Fibroblast of skin of abdomen (primary cell): ENCODE results near the gene CDK10. TPM values are rescaled to one million over a fixed set of nuclear protein-coding genes. Genes with fewer than 3 reads are reported as not detected.
"Not testable (repeated sequence)": the region's sequence is repeated elsewhere in the genome, so short reads cannot be mapped to it uniquely, and the experiment has no call there.

Experiments
- DNase-seq: peaks from one replicate; pipeline ENCODE4 v3.0.0-alpha.2; 2013
- polyA plus RNA-seq, 2 experiments: library from polyadenylated mRNA; unstranded; fragments of 120-200 nt; gene quantifications; one replicate each; pipeline ENCODE4 v1.2.1, GENCODE V29; 2013; ENCODE audit not compliant: insufficient read length in 2 of 2

Gene CDK10, protein sequence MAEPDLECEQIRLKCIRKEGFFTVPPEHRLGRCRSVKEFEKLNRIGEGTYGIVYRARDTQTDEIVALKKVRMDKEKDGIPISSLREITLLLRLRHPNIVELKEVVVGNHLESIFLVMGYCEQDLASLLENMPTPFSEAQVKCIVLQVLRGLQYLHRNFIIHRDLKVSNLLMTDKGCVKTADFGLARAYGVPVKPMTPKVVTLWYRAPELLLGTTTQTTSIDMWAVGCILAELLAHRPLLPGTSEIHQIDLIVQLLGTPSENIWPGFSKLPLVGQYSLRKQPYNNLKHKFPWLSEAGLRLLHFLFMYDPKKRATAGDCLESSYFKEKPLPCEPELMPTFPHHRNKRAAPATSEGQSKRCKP
- 40.4 TPM for polyA plus RNA-seq (2013, experiment 1 of 2; ENCODE audit: insufficient read length)
- 43.8 TPM for polyA plus RNA-seq (2013, experiment 2 of 2; ENCODE audit: insufficient read length)

DNA sequence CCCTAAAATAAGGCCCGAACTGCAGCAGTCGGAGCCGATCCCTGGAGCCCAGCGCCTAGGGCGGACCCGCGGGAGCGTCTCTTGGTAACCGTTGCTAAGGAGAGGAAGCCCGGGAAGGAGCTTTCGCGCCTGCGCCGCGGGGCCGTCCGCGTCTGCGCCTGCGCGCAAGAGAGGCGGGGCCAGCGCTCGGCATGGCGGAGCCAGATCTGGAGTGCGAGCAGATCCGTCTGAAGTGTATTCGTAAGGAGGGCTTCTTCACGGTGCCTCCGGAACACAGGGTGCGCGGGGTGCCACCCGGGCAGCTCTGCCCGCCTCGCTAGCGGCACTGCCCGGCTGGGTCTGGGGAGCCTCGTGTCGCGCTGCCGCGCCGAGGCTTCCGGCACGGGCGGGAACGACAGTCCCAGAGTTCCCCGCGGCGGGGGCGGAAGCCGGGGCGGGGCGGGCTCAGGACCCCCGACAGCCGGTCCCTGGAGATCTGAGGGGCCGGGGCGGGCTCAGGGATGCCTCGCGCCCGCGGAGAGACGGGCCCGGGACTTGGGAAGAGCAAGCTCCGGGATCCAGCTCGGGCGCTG lies at the start of gene CDK10:
Gene CDK10, plus strand, starts transcription at position 170 of the 572 bp plus-strand sequence. Its CDS starts 22 bp downstream, at position 192.
- DNase-seq: peak; percentile 85

DNA sequence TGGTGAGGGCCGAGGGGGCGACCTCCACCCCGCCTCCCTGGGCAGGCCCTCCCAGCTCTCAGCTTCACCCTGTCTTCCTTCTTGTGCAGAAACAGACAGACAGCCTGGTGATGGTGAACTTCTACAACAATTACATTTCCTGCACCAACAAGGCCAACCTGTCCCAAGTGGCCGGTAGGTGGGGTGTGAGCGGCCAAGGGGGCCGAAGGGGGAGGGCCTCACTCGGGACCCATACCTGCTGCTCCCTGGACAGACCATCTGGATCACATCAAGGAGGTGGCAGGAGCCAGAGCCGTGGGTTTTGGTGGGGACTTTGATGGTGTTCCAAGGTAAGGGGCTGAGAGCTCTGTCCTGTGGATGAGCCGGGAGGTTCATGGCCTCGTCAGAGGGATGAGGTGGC lies 49.1 kb upstream of the CDK10 start:
- no peak for DNase-seq

DNA sequence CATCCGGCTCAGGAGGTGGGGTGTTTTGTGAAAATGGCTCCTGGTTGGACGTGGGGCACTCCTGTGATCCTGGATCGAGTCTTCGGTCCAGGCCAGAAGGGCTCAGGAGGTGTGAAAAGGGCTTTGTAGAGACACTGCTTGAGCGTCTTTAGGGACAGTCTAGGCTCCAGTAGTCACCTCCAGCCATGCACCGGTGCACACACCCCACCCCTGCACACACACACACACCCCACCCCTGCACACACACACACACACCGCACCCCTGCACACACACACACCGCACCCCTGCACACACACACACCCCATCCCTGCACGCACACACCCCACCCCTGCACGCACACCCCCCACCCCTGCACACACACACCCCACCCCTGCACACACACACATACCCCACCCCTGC lies 48.0 kb upstream of the CDK10 start:
- no peak for DNase-seq

GRCh38 chr16:89639385-89639784 lies 47.1 kb upstream of the CDK10 start:
- DNase-seq: no peak

DNA sequence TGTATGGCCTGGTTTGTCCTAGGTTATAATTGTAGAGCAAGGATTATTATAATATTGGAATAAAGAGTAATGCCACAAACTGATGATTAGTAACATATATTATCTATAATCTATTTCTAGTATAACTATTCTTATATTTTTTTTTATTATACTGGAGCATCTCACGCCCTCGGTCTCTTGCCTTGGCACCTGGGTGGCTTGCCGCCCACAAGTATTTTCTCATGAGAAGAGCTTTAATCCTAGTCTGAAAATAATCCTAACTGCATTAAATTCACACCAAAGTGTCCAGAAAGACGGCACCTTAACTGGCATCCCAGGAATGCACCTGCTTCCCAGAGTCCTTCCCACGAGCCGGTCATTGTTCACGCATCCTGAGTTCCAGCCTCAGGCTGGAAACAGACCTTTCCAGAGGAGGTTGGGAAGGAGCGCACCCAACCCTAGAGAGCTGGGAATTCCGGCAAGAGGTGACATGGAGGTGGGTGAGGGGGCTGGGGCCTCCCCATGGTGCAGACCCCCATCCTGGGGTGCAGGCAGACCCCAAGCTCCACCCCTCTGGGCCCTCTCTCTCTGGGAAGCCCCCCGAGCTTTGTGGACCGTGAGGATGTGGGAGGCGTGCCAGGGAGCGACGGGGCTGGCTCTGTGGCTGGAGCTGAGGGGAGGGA lies 44.9 kb upstream of the CDK10 start:
- DNase-seq: no peak

DNA sequence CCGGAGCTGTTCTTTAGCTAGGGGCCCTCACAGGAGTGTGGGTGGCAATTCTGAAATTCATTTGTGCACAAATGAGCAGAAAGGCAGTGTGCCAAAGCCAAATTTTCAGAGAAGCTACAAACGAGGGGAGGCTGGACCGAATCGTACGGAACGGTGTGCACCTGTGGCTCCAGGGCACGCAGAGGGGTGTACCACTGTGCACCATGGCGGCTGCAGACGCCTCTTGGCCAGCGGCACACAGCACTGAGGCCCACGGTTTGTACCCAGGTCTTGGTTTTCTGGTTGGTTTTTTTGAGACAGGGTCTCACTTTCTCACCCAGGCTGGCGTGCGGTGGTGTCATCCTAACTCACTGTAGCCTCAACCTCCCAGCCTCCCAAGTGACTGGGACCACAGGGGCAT lies 43.9 kb upstream of the CDK10 start:
- no peak for DNase-seq

GRCh38 chr16:89643769-89644300 lies 42.7 kb upstream of the CDK10 start:
- DNase-seq: no peak

DNA sequence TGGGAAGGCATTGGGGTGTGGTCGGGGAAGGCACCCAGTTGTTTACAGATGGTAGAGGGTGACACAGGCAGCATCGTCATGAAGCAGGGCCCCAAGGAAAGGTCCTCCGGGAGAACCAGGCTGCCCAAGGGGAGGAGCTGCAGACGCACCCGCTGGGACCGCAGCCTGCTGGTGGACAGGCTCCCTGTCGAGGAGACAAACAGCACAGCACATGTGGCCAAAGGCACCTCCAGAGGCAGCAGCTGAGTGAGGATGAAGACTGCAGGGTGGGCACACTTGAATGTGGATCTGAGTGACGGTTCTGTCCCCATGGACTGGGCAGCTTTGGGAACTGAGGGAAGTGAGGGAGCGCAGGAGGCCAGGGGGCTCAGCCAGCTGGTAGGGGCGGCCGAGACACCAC lies 41.4 kb upstream of the CDK10 start:
- DNase-seq: no peak

DNA sequence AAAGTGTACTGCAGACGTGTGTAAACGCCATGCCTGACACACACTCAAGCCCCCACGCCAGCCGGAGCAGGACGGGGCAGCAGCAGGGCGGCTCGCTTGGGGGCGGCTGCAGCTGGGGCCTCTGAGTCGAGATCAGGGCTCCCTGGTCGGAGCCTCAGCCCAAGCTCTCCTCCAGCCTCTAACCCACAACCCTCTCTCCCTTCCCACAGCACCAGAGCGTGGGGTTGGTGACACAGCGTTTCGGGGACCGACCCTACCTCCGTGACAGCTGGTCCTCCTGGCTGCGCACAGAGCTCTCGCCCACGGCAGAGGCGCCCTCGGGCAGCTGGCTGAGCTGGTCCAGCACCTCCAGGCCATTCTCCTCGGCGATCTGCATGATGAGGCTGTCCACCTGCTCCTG lies 40.2 kb upstream of the CDK10 start:
- DNase-seq: no peak

GRCh38 chr16:89646906-89647305 lies 39.6 kb upstream of the CDK10 start:
- DNase-seq: no peak

DNA sequence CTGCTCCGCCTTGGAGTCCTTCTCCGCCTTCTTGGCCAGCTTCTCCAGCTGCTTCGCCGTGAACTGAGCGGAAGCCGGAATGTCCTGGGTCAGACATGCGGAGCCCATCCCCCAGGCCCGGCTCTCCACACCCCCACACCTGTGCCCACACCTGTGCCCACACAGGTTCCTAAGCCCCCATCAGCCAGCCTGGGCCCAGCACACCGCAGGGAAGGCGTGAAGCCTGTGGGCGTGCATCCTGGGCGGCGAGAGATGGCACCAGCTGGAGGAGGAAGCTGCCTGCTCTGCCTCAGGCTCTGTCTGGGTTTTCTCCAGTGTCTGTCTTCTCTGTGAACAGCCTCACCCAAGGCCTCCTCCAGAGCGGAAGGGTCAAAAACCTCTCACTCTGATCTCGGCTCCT lies 34.9 kb upstream of the CDK10 start:
- DNase-seq: no peak

DNA sequence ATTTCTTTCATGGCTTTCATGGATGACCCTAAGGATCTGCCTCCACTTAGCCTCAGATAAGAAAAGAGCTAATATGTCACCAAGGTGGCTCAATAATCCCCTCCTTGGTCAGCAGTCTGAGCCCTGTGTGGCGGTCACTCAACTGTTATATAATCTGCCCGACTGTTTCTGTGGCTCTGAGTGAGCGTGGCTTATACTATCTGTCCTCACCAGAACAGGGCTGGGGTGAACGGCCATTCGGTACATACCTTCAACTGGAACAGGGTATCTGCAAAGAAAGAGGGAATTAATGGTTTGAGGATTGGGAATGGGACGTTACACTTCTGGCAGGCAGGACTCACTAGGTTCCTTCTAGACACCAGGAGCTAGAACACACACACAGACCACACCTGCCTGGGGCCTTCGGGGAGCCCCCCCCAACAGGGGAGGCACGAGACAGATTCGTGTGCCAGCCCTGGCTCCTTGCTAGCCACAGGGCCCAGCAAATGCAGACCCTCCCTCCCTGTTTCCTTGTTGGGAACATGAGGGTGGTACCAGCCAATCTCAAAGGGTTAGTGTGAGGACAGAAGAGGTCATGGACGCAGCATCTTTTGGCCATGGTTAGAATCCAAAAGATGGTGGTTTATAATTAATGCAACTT lies 32.7 kb upstream of the CDK10 start:
- no peak for DNase-seq

GRCh38 chr16:89655062-89655643 lies 31.3 kb upstream of the CDK10 start:
- DNase-seq: no peak

DNA sequence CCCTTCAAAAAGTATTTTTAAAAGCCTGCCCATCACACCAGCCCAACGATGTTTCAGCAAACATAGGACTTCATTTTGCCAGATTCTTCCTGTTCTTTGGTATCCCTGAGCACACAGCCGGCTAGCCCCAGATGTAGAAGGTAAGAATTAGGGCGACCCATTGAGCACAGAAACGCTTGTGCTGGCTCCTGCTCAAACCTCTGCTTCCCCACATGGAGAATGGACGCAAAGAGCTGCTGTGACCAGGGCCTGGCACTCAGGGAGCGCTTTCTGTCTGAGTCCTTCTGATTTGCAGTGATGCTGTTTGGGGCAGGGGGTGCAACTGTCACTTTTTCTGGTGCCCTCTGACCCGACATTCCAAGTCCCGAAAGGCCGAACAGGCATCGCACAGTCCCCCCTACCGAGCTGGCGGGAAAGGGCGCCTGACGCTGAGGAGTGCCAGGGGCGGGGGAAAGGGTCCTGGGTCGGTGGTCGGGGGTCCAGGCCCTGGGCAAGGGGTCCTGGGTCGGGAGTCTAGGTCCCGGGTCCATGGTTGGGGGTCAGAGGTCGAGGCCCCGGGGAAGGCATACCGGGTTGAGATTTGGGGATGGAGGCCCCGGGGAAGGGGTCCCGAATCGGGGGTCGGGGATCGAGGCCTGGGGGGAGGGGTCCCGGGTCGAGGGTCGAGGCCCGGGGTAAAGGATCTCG lies 29.9 kb upstream of the CDK10 start:
- DNase-seq: no peak

- peak; percentile 84 for DNase-seq
Observed at GRCh38 chr16:89657442-89658220, 28.9 kb upstream of the CDK10 start, which contains the start of the genes CHMP1A and SPATA33. Gene CHMP1A (minus strand): TSS chr16:89657708. CDS start chr16:89657588, 120 bp downstream. Gene SPATA33 (plus strand): TSS chr16:89657836. CDS start chr16:89657912, 76 bp downstream.

DNA sequence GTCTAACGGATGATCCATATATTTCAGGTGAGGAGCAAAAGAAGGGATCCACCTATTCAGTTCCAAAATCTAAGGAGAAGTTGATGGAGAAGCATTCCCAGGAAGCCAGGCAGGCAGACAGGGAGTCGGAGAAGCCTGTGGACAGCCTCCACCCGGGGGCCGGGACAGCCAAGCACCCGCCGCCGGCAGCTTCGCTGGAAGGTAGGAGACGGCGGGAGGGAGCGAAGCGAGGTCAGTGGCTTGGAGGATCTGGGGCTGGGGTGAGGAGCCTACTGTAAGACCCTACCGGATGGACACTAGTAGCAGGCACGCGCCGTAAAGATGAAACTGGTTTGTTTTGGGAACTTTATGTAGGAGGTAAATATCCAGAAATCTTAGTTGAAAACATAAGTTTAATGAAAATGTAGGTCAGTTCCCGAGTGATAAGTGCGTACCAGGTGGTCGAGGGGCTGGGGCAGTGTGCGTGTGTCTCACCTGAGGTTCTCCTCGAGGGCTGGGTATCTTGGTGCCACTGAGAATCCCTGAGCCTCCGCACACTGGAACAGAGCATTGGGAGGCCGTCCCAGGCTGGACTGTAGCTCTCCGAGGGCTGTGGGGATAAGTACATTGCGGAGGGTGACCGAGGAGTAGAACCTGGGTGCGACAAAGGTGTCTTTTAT lies 28.1 kb upstream of the CDK10 start:
- no peak for DNase-seq

- no peak for DNase-seq
Observed at GRCh38 chr16:89660146-89660545, 26.3 kb upstream of the CDK10 start.

- DNase-seq: no peak
Observed at GRCh38 chr16:89661215-89661614, 25.3 kb upstream of the CDK10 start.

DNA sequence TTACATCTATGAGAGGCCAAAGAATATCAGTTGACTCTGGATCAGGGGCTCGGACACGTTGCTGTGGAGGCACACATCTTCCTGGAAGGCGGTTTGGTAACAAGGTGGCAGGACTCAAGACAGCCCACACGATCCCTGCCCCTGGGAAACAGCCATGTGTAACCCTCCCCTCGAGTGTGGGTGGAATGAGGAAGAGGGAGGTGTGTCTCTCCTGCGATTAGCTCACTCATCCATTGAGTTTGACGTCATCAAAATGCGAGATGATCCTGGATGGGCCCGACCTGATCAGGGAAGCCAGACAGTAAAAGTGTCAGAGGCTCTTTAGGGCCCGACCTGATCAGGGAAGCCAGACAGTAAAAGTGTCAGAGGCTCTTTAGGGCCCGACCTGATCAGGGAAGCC lies 22.3 kb upstream of the CDK10 start:
- DNase-seq: not testable (repeated sequence)

DNA sequence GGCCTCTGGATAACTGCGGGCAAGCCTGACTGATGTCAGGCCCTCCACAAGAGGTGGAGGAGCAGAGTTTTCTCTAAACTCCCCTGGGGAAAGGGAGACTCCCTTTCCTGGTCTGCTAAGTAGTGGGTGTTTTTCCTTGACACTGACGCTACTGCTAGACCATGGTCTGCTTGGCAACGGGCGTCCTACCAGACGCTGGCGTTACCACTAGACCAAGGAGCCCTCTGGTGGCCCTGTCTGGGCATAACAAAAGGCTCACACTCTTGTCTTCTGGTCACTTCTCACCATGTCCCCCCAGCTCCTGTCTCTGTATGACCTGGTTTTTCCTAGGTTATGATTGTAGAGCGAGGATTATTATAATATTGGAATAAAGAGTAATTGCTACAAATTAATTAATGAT lies 19.5 kb upstream of the CDK10 start:
- peak; percentile 28 for DNase-seq
